Measurements from ENCODE around the gene MTERF4. TPM values are rescaled to one million over a fixed set of nuclear protein-coding genes. Genes with fewer than 3 reads are reported as not detected.

The MTERF4 gene
- total and polyA plus RNA-seq, 2 of the 13 experiments (the other 11 are each of a cell fraction or from before 2014, with no cell fraction given) = 50.5 to 59.8 TPM

GRCh38 chr2:241073166-241074064 is 28.7 kb downstream of the MTERF4 start:
- Histone ChIP-seq H3K79me2 (ENCODE audit: insufficient read depth, low read length) (no peaks in the 10 kb centered on the region), H3K27me3 (ENCODE audit: control insufficient read depth in 1 of 2, insufficient read depth in 2 of 2, low read length in 2 of 2) (peaks cover 15 to 26% of the 10 kb centered on the region in 2 experiments), H3K4me3 (replicated peaks in 1 of 3; ENCODE audit: insufficient read depth in 1 of 3, low read depth in 2 of 3, low read length in 3 of 3) (no peak overlapping the region), H3K36me3 (replicated peaks in 1 of 2; ENCODE audit: control insufficient read depth in 1 of 2, insufficient read depth in 2 of 2, low read length in 2 of 2) (peaks cover 1 to 4% of the 10 kb centered on the region in 2 experiments; a peak in 1 of 5 replicates), H3K4me1 (ENCODE audit: insufficient read depth, low read length) (peaks cover 23% of the 10 kb centered on the region; the same call in 1 of the 2 replicates), H3K9me3 (ENCODE audit: low read length) (no peaks in the 10 kb centered on the region), H4K20me1 (ENCODE audit: insufficient read depth, low read length) (no peaks in the 10 kb centered on the region; the same call in 1 of the 2 replicates), H2AFZ (ENCODE audit: low read length) (no peak overlapping the region), H3K4me2 (ENCODE audit: low read depth, low read length) (no peak overlapping the region), H3K27ac (ENCODE audit: extremely low read length, insufficient read depth, low read length) (no peak overlapping the region), H3K9ac (ENCODE audit: insufficient read depth, low read depth, low read length) (no peak overlapping the region)
- POLR2A ChIA-PET = interaction anchor here (1.4 kb wide), 1 partner anchor 76 kb away, joined by 4 read pairs; the partner anchor contains the start of gene PASK
- TF ChIP-seq ZNF138 (CRISPR knock-in tag; IDR thresholded peaks at IDR 0.05; ENCODE audit: low read depth) (0 out of 2 replicates have a peak, but pooled peaks have one; percentile 26), ETV5 (CRISPR knock-in tag; IDR thresholded peaks at IDR 0.05; ENCODE audit: borderline replicate concordance) (peak; percentile 58; the same call in 1 of the 2 replicates), SSRP1 (CRISPR knock-in tag; IDR thresholded peaks at IDR 0.05) (no peak), FOSL2 (CRISPR knock-in tag; IDR thresholded peaks at IDR 0.05) (peak; percentile 67), ZNF333 (CRISPR knock-in tag; IDR thresholded peaks at IDR 0.05; ENCODE audit: borderline replicate concordance) (peak; percentile 18; the same call in 1 of the 2 replicates), KDM2A (CRISPR knock-in tag; IDR thresholded peaks at IDR 0.05; ENCODE audit: borderline replicate concordance, low read depth) (peak; percentile 69; the same call in 1 of the 2 replicates)
- in situ Hi-C loops (cut with HindIII; ENCODE audit: extremely low pct_ligation_motif_present, low pct_unique_long_range_greater_than_20kb) = no loop called here
- no TSS peak for BruUV-seq (replicated peaks)
- CTCF ChIA-PET (ENCODE audit: low intra/inter-chr PET ratio, low total read pairs) = no interaction called here
- DNase-seq (ENCODE audit: low spot score) (no peak), ATAC-seq (peak; percentile 15), FAIRE-seq (no peak)
- 60% methylated on average over 11 of the region's 25 CpGs for WGBS (ENCODE audit: low lambda C conversion rate)
- intact Hi-C loops (cut with micrococcal nuclease; ENCODE audit: unreplicated experiment) = no loop called here
